CD14-positive monocyte (primary cell): ENCODE measurements around the gene KCTD2. TPM values are rescaled to one million over a fixed set of nuclear protein-coding genes. Genes with fewer than 3 reads are reported as not detected.

Experiments used
- DNase-seq, 3 donors: peaks; one replicate each; pipeline ENCODE4 v3.0.0-alpha.2; 2011 to 2022
- H2AFZ ChIP-seq: 2 replicates; pipeline ENCODE4 v1.6.0; 2012; ENCODE audit warnings: mild to moderate bottlenecking, low read depth, low read length, inconsistent platforms; ENCODE audit not compliant: insufficient read depth, poor library complexity, severe bottlenecking
- H3K27ac ChIP-seq, 2 donors: 1 replicate in 1 of 2; 2 replicates in 1 of 2; pipeline ENCODE4 v1.5.1; 2012 to 2013; ENCODE audit warnings: low read length in 2 of 2, control low read depth in 1 of 2, inconsistent platforms in 1 of 2, low read depth in 1 of 2, mild to moderate bottlenecking in 1 of 2
- H3K27me3 ChIP-seq, 2 donors: one replicate each; pipeline versions ENCODE4 v1.6.0 to v1.6.1; 2011 to 2013; ENCODE audit warnings: low read length in 2 of 2; ENCODE audit not compliant: control insufficient read depth in 2 of 2, insufficient read depth in 2 of 2
- H3K36me3 ChIP-seq, 2 donors: replicated peaks in 1 of 2; 1 replicate in 1 of 2; 2 replicates in 1 of 2; pipeline versions ENCODE4 v1.5.1 to v1.6.1; 2012 to 2013; ENCODE audit warnings: low read length in 2 of 2, control low read depth in 1 of 2, inconsistent platforms in 1 of 2, mild to moderate bottlenecking in 1 of 2; ENCODE audit not compliant: insufficient read depth in 2 of 2, control insufficient read depth in 1 of 2
- H3K4me1 ChIP-seq, 2 donors: 1 replicate in 1 of 2; 2 replicates in 1 of 2; pipeline versions ENCODE4 v1.5.1 to v1.6.1; 2012 to 2013; ENCODE audit warnings: low read length in 2 of 2, control low read depth in 1 of 2, inconsistent platforms in 1 of 2, mild to moderate bottlenecking in 1 of 2, moderate library complexity in 1 of 2; ENCODE audit not compliant: insufficient read depth in 2 of 2, control insufficient read depth in 1 of 2
- H3K4me2 ChIP-seq: replicated peaks from 2 replicates; pipeline ENCODE3; 2012; ENCODE audit warnings: low read length, moderate library complexity, mild to moderate bottlenecking; ENCODE audit not compliant: poor library complexity, severe bottlenecking; ENCODE audit errors: extremely low read depth
- H3K4me3 ChIP-seq, 3 experiments: fragments of 200-600 bp in 1 of 3; sonication (generic) in 1 of 3; replicated peaks in 1 of 3; 1 replicate in 2 of 3; 2 replicates in 1 of 3; pipeline ENCODE4 v1.5.1; 2011 to 2013; ENCODE audit warnings: low read length in 3 of 3, mild to moderate bottlenecking in 3 of 3, control low read depth in 2 of 3, low read depth in 2 of 3, inconsistent platforms in 1 of 3, moderate library complexity in 1 of 3
- H3K79me2 ChIP-seq: 2 replicates; pipeline ENCODE4 v1.6.0; 2012; ENCODE audit warnings: mild to moderate bottlenecking, control low read depth, inconsistent platforms, low read length, moderate library complexity; ENCODE audit not compliant: insufficient read depth
- H3K9ac ChIP-seq: 2 replicates; pipeline ENCODE4 v1.6.0; 2017; ENCODE audit warnings: low read length, mild to moderate bottlenecking; ENCODE audit not compliant: insufficient read depth, poor library complexity, severe bottlenecking
- H3K9me3 ChIP-seq, 2 donors: replicated peaks in 1 of 2; 1 replicate in 1 of 2; 2 replicates in 1 of 2; pipeline versions ENCODE4 v1.5.1 to v1.6.1; 2012 to 2013; ENCODE audit warnings: low read length in 2 of 2, control low read depth in 1 of 2; ENCODE audit not compliant: control insufficient read depth in 1 of 2, insufficient read depth in 1 of 2
- H4K20me1 ChIP-seq: 2 replicates; pipeline ENCODE4 v1.6.0; 2012; ENCODE audit warnings: mild to moderate bottlenecking, low read length, control low read depth, moderate library complexity; ENCODE audit not compliant: insufficient read depth
- H3K27ac Mint-ChIP-seq, 7 donors: one replicate each; pipeline ENCODE4 v1.8.0; 2020; ENCODE audit warnings: mild to moderate bottlenecking in 7 of 7, mixed read lengths in 7 of 7, moderate library complexity in 6 of 7, inconsistent platforms in 2 of 7
- H3K27me3 Mint-ChIP-seq, 3 donors: one replicate each; pipeline ENCODE4 v1.8.0; 2021 to 2022; ENCODE audit warnings: low read depth in 3 of 3, mild to moderate bottlenecking in 3 of 3, mixed read lengths in 3 of 3, moderate library complexity in 3 of 3, inconsistent platforms in 1 of 3
- H3K36me3 Mint-ChIP-seq, 2 donors: one replicate each; pipeline ENCODE4 v1.8.0; 2020; ENCODE audit warnings: mixed read lengths in 2 of 2, inconsistent platforms in 1 of 2, mild to moderate bottlenecking in 1 of 2
- H3K4me1 Mint-ChIP-seq: one replicate; pipeline ENCODE4 v1.8.0; 2020; ENCODE audit warnings: mild to moderate bottlenecking, mixed read lengths
- H3K4me3 Mint-ChIP-seq, 2 donors: one replicate each; pipeline ENCODE4 v1.8.0; 2020; ENCODE audit warnings: mild to moderate bottlenecking in 2 of 2, mixed read lengths in 2 of 2, moderate library complexity in 1 of 2
- H3K9me3 Mint-ChIP-seq, 7 donors: one replicate each; pipeline ENCODE4 v1.8.0; 2020 to 2022; ENCODE audit warnings: mixed read lengths in 7 of 7, mild to moderate bottlenecking in 6 of 7, moderate library complexity in 6 of 7, inconsistent platforms in 2 of 7
- WGBS: methylation state at CpG from one replicate; pipeline ENCODE4 v1.1.5; 2013; ENCODE audit warnings: missing lambda C conversion rate; ENCODE audit not compliant: insufficient coverage; 5-methylcytosine and 5-hydroxymethylcytosine counted together
- intact Hi-C, 2 donors: fragments of 100-400 bp; cut with micrococcal nuclease; formaldehyde crosslinking; loops; one replicate each; pipeline versions ENCODE4 v1.15.0 to v1.15.1; 2023
- polyA plus RNA-seq, 3 donors: library from polyadenylated mRNA; depleted of rRNA in 1 of 3; unstranded in 2 of 3; stranded (reverse) in 1 of 3; fragments of 300-500 nt in 2 of 3; fragments of >200 nt in 1 of 3; fragmentation: Illumina TruSeq in 2 of 3; gene quantifications; 1 replicate in 2 of 3; 2 replicates in 1 of 3; pipeline ENCODE4 v1.2.3, GENCODE V29; 2012 to 2021
- TF ChIP-seq, protein P1 (sequence below): fragments of 200-600 bp; IDR thresholded peaks from one replicate; pipeline ENCODE4 v1.8.0; 2022; ENCODE audit warnings: antibody characterized with exemption, mild to moderate bottlenecking

KCTD2 gene
- polyA plus RNA-seq, 3 donors: 2.8 to 17.0 (median 2.9) TPM

DNA sequence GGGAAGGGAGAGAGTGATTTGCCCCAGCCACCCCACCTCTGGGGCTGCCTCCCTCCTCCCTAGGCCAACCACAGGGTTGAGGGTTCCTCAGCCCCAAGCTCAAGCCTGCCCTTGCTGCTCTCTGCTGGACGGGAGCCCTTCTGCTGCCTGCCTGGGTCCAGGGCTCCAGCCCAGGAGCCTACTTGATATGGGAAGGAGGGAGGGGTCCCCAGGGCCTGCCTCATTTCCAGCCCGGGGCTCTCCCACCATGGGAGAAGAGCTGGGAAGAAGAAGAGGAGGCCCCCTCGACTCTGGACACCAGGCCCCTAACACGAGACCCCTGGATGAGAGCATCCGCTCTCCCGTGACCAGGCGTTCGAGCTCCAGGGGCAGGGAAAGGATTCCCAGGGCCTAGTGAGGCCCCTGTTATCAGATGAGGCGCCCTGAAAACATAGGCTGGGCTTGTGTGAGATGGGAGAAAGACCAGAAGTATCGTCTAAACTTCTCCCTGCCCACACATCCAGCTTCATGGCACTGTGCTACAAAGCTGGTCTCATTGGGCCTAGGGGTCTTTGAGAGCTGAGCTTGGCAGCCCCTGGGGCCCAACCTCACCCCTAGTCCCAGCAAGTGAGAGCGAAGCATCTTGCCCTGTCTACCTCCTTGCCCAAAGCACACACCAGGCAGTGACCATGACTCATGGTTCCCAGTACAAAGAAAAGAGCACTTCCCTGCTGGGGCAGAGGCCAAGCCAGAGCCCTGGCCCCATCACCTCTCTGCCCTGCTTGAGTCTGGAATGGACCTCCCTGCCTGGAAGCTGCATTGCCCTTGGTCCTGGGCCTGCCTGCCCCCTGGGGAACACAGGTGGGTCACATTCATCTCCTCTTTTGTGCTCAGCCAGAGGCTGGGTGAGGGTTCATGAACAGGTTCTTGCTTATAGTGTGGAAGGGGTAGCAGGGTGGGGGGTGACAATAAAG, 41.7 kb downstream of the KCTD2 start:
- peak overlapping the region; percentile 88 to 91 for H3K27ac ChIP-seq
- peaks cover 75% of the 10 kb centered on the region for H3K4me1 Mint-ChIP-seq

More for the DNA sequence above, 41.7 kb downstream of the KCTD2 start:
- H3K4me1 ChIP-seq: peaks cover 74 to 79% of the 10 kb centered on the region in 2 donors
- 71% methylated on average over 8 of the region's 11 CpGs for WGBS
- H3K4me3 ChIP-seq: peak overlapping the region; percentile 63 to 97 (median 89)
- no peaks in the 10 kb centered on the region for H3K27me3 ChIP-seq
- peak overlapping the region; percentile 93 for H3K4me2 ChIP-seq
- peak overlapping the region; percentile 73 for H2AFZ ChIP-seq
- peak overlapping the region; percentile 88 for H3K9ac ChIP-seq
- peaks cover 13% of the 10 kb centered on the region for H4K20me1 ChIP-seq
- peak overlapping the region; percentile 90 to 96 (median 94) for H3K27ac Mint-ChIP-seq
- H3K36me3 ChIP-seq: peaks cover 3 to 5% of the 10 kb centered on the region in 2 donors
- DNase-seq: peak; percentile 71 to 80 (median 78)
- H3K79me2 ChIP-seq: peaks cover 58% of the 10 kb centered on the region
- H3K36me3 Mint-ChIP-seq: peaks cover 8 to 17% of the 10 kb centered on the region in 2 donors
- H3K9me3 Mint-ChIP-seq: no peaks in the 10 kb centered on the region
- peaks cover 0 to 6% (median 2%) of the 10 kb centered on the region in 3 donors for H3K27me3 Mint-ChIP-seq
- intact Hi-C loops: no loop called here
- TF ChIP-seq, protein P1, sequence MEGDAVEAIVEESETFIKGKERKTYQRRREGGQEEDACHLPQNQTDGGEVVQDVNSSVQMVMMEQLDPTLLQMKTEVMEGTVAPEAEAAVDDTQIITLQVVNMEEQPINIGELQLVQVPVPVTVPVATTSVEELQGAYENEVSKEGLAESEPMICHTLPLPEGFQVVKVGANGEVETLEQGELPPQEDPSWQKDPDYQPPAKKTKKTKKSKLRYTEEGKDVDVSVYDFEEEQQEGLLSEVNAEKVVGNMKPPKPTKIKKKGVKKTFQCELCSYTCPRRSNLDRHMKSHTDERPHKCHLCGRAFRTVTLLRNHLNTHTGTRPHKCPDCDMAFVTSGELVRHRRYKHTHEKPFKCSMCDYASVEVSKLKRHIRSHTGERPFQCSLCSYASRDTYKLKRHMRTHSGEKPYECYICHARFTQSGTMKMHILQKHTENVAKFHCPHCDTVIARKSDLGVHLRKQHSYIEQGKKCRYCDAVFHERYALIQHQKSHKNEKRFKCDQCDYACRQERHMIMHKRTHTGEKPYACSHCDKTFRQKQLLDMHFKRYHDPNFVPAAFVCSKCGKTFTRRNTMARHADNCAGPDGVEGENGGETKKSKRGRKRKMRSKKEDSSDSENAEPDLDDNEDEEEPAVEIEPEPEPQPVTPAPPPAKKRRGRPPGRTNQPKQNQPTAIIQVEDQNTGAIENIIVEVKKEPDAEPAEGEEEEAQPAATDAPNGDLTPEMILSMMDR: no peak
- H3K4me3 Mint-ChIP-seq: peak overlapping the region; percentile 86 to 91
- no peaks in the 10 kb centered on the region for H3K9me3 ChIP-seq
